GM12873 (cell line): Measurements from ENCODE around the gene TEX28.
"Not testable (repeated sequence)": the region's sequence is repeated elsewhere in the genome, so short reads cannot be mapped to it uniquely, and the experiment has no call there.

Experiments used
- TF ChIP-seq, protein P1 (sequence below): IDR thresholded peaks from 2 replicates; pipeline ENCODE4 v1.5.1; 2012; ENCODE audit warnings: low read depth, mild to moderate bottlenecking, moderate library complexity, low read length, control low read depth; ENCODE audit not compliant: insufficient read depth; ENCODE audit errors: missing control alignments

Gene TEX28

DNA sequence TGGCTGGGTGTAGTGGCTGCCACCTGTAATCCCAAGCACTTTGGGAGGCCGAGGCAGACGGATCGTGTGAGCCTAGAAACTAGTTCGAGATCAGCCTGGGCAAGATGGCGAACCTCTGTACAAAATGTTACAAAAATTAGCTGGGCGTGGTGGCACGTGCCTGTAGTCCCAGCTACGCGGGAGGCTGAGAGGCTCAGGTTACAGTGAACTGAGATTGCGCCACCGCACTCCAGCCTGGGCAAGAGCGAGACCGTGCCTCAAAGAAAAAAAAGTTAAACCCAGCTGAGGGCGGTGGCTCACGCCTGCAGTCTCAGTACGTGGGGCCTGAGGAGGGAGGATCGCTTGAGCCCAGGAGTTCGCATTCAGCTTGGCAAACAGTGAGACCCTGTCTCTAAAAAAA is 1.8 kb upstream of the TEX28 start:
- TF ChIP-seq, protein P1, sequence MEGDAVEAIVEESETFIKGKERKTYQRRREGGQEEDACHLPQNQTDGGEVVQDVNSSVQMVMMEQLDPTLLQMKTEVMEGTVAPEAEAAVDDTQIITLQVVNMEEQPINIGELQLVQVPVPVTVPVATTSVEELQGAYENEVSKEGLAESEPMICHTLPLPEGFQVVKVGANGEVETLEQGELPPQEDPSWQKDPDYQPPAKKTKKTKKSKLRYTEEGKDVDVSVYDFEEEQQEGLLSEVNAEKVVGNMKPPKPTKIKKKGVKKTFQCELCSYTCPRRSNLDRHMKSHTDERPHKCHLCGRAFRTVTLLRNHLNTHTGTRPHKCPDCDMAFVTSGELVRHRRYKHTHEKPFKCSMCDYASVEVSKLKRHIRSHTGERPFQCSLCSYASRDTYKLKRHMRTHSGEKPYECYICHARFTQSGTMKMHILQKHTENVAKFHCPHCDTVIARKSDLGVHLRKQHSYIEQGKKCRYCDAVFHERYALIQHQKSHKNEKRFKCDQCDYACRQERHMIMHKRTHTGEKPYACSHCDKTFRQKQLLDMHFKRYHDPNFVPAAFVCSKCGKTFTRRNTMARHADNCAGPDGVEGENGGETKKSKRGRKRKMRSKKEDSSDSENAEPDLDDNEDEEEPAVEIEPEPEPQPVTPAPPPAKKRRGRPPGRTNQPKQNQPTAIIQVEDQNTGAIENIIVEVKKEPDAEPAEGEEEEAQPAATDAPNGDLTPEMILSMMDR: no peak

DNA sequence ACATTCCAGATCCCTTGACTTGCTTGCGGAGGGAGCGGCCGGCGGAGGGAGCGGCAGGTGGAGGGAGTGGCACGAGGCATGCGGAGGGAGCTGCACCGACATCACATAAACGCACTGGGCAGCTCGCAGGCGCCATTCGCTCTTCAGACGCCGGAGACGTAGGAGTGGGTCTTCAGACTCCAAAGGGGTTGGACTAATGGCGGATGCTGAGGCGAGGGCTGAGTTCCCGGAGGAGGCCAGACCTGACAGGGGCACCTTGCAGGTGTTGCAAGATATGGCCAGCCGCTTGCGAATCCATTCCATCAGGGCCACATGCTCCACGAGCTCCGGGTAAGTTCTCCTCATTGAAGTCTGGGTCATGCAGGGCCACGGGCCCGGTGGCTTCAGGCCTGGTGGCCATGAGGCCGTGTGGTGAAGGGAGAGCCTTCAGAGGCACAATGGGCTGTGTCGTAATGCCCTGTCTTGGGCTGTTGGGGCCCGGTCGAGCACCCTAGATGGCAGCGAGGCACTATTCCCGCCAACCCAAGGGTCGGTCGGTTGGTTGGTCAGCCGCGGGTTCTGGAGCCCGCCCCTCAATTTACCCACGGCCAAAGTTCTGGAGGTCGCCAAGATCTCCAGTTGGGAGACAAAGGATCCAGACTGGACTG is 863 bp upstream of the TEX28 start, which contains the start of gene TKTL1:
TKTL1 (plus strand) TSS at position 132 of the 647 bp plus-strand sequence; CDS start at position 197, 65 bp downstream.
- TF ChIP-seq, protein P1: no peak

DNA sequence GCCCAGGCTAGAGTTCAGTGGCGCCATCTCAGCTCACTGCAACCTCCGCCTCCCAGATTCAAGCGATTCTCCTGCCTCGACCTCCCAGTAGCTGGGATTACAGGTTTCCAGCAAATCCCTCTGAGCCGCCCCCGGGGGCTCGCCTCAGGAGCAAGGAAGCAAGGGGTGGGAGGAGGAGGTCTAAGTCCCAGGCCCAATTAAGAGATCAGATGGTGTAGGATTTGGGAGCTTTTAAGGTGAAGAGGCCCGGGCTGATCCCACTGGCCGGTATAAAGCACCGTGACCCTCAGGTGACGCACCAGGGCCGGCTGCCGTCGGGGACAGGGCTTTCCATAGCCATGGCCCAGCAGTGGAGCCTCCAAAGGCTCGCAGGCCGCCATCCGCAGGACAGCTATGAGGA is 37.6 kb downstream of the TEX28 start, which contains the start of gene OPN1MW3:
OPN1MW3 (plus strand) TSS at position 301 of the 400 bp plus-strand sequence; CDS start at position 339, 38 bp downstream.
- TF ChIP-seq, protein P1: not testable (repeated sequence)
